Right cardiac atrium (tissue), 5 donors: ENCODE results near the gene MMP13. TPM values are rescaled to one million over a fixed set of nuclear protein-coding genes. Genes with fewer than 3 reads are reported as not detected.
"Not testable (repeated sequence)": the region's sequence is repeated elsewhere in the genome, so short reads cannot be mapped to it uniquely, and the experiment has no call there.

Experiments
- ATAC-seq, 2 donors: fragments of 200-7000 bp; cut with Tn5 transposase; one replicate each; pipeline versions ENCODE4 v1.8.0 to v1.9.1; 2020; ENCODE audit warnings: moderate library complexity in 2 of 2, mild to moderate bottlenecking in 1 of 2
- DNase-seq, 3 donors: peaks; one replicate each; pipeline ENCODE4 v3.0.0-alpha.2; 2020
- H3K27ac ChIP-seq: one replicate; pipeline ENCODE4 v1.5.1; 2013; ENCODE audit warnings: mild to moderate bottlenecking, low read length, control low read depth, moderate library complexity
- H3K27me3 ChIP-seq: one replicate; pipeline ENCODE4 v1.6.1; 2013; ENCODE audit not compliant: control insufficient read depth, insufficient read depth
- H3K4me1 ChIP-seq: one replicate; pipeline ENCODE4 v1.6.1; 2013; ENCODE audit warnings: low read length; ENCODE audit not compliant: control insufficient read depth, insufficient read depth
- H3K4me3 ChIP-seq: one replicate; pipeline ENCODE4 v1.5.1; 2013; ENCODE audit warnings: low read length, control low read depth
- H3K9me3 ChIP-seq: one replicate; pipeline ENCODE4 v1.6.1; 2013; ENCODE audit warnings: low read length; ENCODE audit not compliant: control insufficient read depth
- WGBS: extraction: QIAGEN DNeasy Blood & Tissue Kit; methylation state at CpG from one replicate; pipeline ENCODE4 v1.1.7; 2013; 5-methylcytosine and 5-hydroxymethylcytosine counted together
- intact Hi-C, 4 donors: fragments of 100-400 bp; cut with DNase I; formaldehyde crosslinking; loops; one replicate each; pipeline versions ENCODE4 v1.11.0 to v1.14.0; 2022 to 2023
- polyA plus RNA-seq: library from polyadenylated mRNA; stranded (reverse); fragments of 200-250 nt; gene quantifications from one replicate; pipeline ENCODE4 v1.2.3, GENCODE V29; 2013
- total RNA-seq, 4 donors: library from RNA; stranded (reverse); fragmentation: NEBNext Ultra II Directional; extraction: Animal tissue kit (Norgen Biotek cat#: 25700); gene quantifications; one replicate each; pipeline ENCODE4 v1.2.1, GENCODE V29; 2021
- donor health status: healthy with polysubstance abuse.
- donor health status: DM: no; HTN: yes; CAD: no.
- donor health status: DM: no; HTN: no; CAD: no.
- donor health status: DM: no; HTN: yes; CAD: no; lungs with severe emphysema.
- donor health status: DM: yes; HTN: yes; CAD: no.

The MMP13 gene
- total and polyA plus RNA-seq, 5 donors: not detected

- H3K4me3 ChIP-seq: no peak overlapping the region
- DNase-seq: no peak
- ATAC-seq: no peak
- no peak overlapping the region for H3K27ac ChIP-seq
- intact Hi-C loops: no loop called here
- 61% methylated on average over 6 of the region's 6 CpGs for WGBS
- H3K27me3 ChIP-seq: no peaks in the 10 kb centered on the region
- H3K4me1 ChIP-seq: no peaks in the 10 kb centered on the region
- no peaks in the 10 kb centered on the region for H3K9me3 ChIP-seq
Observed at GRCh38 chr11:102924851-102925380, 30.6 kb downstream of the MMP13 start.

GRCh38 chr11:102921587-102922220 is 33.8 kb downstream of the MMP13 start:
- ATAC-seq (no peak), DNase-seq (no peak)
- Histone ChIP-seq H3K27ac (no peak overlapping the region), H3K4me1 (no peaks in the 10 kb centered on the region), H3K4me3 (no peak overlapping the region), H3K27me3 (no peaks in the 10 kb centered on the region), H3K9me3 (no peaks in the 10 kb centered on the region)
- intact Hi-C loops: no loop called here
- 60% methylated on average over 3 of the region's 3 CpGs for whole genome bisulfite sequencing

- Histone ChIP-seq H3K4me1 (no peaks in the 10 kb centered on the region), H3K27me3 (no peaks in the 10 kb centered on the region), H3K9me3 (no peaks in the 10 kb centered on the region), H3K4me3 (no peak overlapping the region), H3K27ac (no peak overlapping the region)
- ATAC-seq (peak in 1 of 2 donors; percentile 24), DNase-seq (no peak)
- WGBS: 68% methylated on average over 13 of the region's 13 CpGs
- intact Hi-C loops: no loop called here
Observed at GRCh38 chr11:102920118-102920684, 35.3 kb downstream of the MMP13 start.

DNA sequence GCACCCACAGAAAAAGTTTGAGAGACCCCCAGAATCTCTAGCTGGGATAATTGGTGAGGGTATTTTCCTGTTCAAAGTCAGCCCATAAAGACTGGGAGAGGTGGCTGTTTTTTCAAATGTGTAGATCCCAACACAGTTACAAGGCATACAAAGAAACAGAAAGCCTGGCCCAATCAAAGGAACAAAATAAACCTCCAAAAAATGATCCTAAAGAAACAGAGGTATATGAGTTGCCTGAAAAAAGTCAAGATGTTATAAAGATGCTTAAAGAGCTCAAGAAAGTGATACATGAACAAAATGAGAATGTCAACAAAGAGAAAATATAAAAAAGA is 40.5 kb downstream of the MMP13 start:
- no peaks in the 10 kb centered on the region for H3K9me3 ChIP-seq
- ATAC-seq (no peak), DNase-seq (no peak)
- H3K4me1 ChIP-seq: no peaks in the 10 kb centered on the region
- H3K27ac ChIP-seq: no peak overlapping the region
- no peak overlapping the region for H3K4me3 ChIP-seq
- H3K27me3 ChIP-seq: no peaks in the 10 kb centered on the region
- intact Hi-C loops: no loop called here

DNA sequence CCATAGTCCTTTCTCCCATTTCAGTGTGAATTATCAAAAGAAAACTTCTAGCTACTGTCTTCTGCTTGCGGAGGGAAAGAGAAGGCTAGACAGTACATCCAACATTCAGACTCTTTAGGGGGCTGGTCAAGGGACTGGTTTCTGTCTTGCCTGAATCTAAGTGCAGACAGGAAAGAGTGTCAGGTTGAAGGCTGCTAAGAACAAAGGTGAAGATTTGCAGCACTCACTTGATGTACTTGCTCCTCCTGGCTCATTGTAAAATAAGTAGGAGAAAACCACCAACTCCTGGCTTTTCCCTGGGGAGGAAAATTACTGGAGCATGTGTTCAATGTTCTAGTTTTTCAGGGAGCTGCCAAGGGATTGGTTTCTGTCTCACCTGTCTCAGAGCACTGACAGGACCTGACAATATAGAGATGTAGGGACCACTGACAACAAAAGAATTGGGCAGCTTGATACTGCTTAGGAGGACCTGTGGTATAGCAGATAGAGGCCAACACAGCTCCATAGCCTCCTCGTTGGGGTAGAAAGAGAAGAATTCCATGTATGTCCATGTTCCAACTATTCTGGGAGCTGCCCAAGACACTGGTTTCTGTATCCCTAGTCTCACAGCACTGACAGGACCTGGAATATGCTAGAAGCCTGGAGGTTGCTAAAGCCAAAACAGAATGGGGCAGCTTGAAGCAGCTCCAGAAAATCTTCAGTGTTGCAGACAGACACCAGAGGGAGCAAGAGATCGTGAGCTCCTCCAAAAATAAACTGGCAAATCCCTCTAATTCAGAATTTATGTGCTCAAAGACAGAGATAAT is 41.1 kb downstream of the MMP13 start:
- Histone ChIP-seq H3K9me3 (no peaks in the 10 kb centered on the region), H3K27me3 (no peaks in the 10 kb centered on the region), H3K4me1 (no peaks in the 10 kb centered on the region), H3K4me3 (no peak overlapping the region), H3K27ac (no peak overlapping the region)
- no peak for DNase-seq
- intact Hi-C loops: no loop called here
- ATAC-seq: no peak
- 27% methylated on average over 3 of the region's 3 CpGs for WGBS

GRCh38 chr11:102912482-102912830 is 43.1 kb downstream of the MMP13 start:
- no peak overlapping the region for H3K4me3 ChIP-seq
- H3K4me1 ChIP-seq: no peaks in the 10 kb centered on the region
- ATAC-seq (no peak), DNase-seq (no peak)
- 67% methylated on average over 2 of the region's 2 CpGs for WGBS
- no peaks in the 10 kb centered on the region for H3K9me3 ChIP-seq
- no peaks in the 10 kb centered on the region for H3K27me3 ChIP-seq
- no peak overlapping the region for H3K27ac ChIP-seq
- intact Hi-C loops: no loop called here

- Histone ChIP-seq H3K4me1 (no peaks in the 10 kb centered on the region), H3K9me3 (no peaks in the 10 kb centered on the region), H3K4me3 (no peak overlapping the region), H3K27ac (no peak overlapping the region), H3K27me3 (no peaks in the 10 kb centered on the region)
- WGBS: 89% methylated on average over 13 of the region's 13 CpGs
- intact Hi-C loops: no loop called here
- DNase-seq: no peak
- no peak for ATAC-seq
Observed at GRCh38 chr11:102911758-102912481, 43.6 kb downstream of the MMP13 start.

DNA sequence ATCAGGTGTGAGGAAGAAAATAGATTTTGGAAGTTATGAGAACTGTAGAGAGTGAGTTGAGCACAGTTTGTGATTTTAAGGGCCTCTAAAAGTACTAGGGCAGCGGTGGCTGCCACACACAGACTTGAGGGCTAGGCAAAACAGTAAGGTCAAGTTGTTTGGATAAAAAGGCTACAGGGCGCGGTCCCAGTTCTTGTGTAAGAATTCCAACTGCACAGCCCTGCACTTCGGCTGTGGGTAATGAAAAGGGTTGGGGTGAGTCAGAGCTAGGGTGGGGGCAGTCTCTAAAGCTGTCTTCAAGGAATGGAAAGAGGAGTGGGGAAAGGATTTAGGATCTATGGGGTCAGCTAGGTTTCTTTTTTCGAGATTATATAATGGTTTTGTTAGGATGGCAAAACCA is 49.7 kb downstream of the MMP13 start:
- H3K27ac ChIP-seq, DNase-seq, H3K27me3 ChIP-seq, H3K4me1 ChIP-seq, H3K9me3 ChIP-seq, ATAC-seq, H3K4me3 ChIP-seq, intact Hi-C loops: not testable (repeated sequence)
- 74% methylated on average over 5 of the region's 5 CpGs for WGBS

DNA sequence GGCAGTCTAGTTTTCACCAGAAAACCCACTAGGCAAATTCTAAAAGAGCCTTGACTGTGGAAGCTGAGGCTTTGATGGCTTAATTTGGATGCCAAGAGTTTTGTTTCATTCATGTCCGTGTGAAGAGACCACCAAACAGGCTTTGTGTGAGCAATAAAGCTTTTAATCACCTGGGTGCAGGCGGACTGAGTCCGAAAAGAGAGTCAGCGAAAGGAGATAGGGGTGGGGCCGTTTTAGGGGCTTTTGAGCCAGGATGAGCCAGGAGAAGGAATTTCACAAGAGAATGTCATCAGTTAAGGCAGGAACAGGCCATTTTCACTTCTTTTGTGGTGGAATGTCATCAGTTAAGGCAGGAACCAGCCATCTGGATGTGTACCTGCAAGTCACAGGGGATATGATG is 51.6 kb downstream of the MMP13 start:
- DNase-seq, intact Hi-C loops, H3K4me3 ChIP-seq, ATAC-seq, H3K27me3 ChIP-seq, H3K9me3 ChIP-seq, H3K4me1 ChIP-seq, H3K27ac ChIP-seq: not testable (repeated sequence)
- WGBS: 69% methylated on average over 5 of the region's 5 CpGs

DNA sequence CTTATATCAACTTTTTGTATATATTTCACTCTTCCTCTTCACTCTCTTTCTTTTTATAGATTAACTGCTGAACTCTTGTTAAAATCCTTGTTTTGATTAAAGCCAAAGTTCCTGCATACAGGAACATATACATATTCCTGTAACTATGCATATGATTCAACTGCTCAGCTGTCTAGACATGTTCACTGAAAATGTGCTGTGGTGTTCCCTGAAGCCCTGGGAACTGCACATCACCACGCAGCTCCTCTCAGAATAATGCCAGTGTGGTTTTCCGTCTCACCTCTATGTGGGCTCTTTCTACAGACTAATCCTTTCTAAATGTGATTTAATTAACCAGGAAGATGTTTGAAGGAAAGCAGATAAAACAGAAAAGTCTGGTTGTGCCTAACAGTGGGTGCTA is 55.2 kb downstream of the MMP13 start:
- Histone ChIP-seq H3K27me3 (no peaks in the 10 kb centered on the region), H3K4me3 (no peak overlapping the region), H3K27ac (no peak overlapping the region), H3K4me1 (no peaks in the 10 kb centered on the region), H3K9me3 (no peaks in the 10 kb centered on the region)
- ATAC-seq (no peak), DNase-seq (no peak)
- WGBS: 83% methylated on average over 2 of the region's 2 CpGs
- intact Hi-C loops: no loop called here
